ENCODE measurements around the gene PKIB. TPM values are rescaled to one million over a fixed set of nuclear protein-coding genes. Genes with fewer than 3 reads are reported as not detected.
"Not testable (repeated sequence)": the region's sequence is repeated elsewhere in the genome, so short reads cannot be mapped to it uniquely, and the experiment has no call there.

Gene PKIB
- polyA plus RNA-seq, 2 of the 4 experiments (the other 2 are of a cell fraction), result 0.37 to 1.5 TPM

- Histone ChIP-seq H3K4me1 (no peaks in the 10 kb centered on the region), H3K27ac (no peak overlapping the region), H3K9me3 (no peaks in the 10 kb centered on the region), H3K4me2 (no peak overlapping the region), H3K4me3 (no peak overlapping the region)
- ChIA-PET POLR2A (no interaction called here), CTCF (interaction anchor here (0.9 kb wide), 1 partner anchor 31 kb away, joined by 3 read pairs; the partner anchor contains the start of gene PKIB)
- no peak for ATAC-seq
- no peak for FAIRE-seq
- TF ChIP-seq FOXS1 (CRISPR knock-in tag; IDR thresholded peaks at IDR 0.05), result no peak
- 54% methylated on average over 3 of the region's 3 CpGs for WGBS (ENCODE audit: missing lambda C conversion rate)
- no peak for DNase-seq (ENCODE audit: low read depth in 1 of 2, low spot score in 1 of 2)
These were observed 31.6 kb downstream of the PKIB start for GRCh38 chr6:122641819-122642218.

- H3K9me3 ChIP-seq; POLR2A ChIA-PET; H3K4me2 ChIP-seq; H3K4me3 ChIP-seq; ATAC-seq; H3K27ac ChIP-seq; H3K4me1 ChIP-seq; DNase-seq (ENCODE audit: low read depth in 1 of 2, low spot score in 1 of 2): not testable (repeated sequence)
- CTCF ChIA-PET, result interaction anchor here (0.9 kb wide), 1 partner anchor 32 kb away, joined by 3 read pairs; the partner anchor contains the start of gene PKIB
- FAIRE-seq, result peak; percentile 59
- 100% methylated on average over 1 of the region's 1 CpG for WGBS (ENCODE audit: missing lambda C conversion rate)
These were observed 32.4 kb downstream of the PKIB start for GRCh38 chr6:122642604-122643003.

- DNase-seq (ENCODE audit: low read depth in 1 of 2, low spot score in 1 of 2) (no peak), FAIRE-seq (no peak), ATAC-seq (no peak)
- H3K27ac ChIP-seq, result no peak overlapping the region
- POLR2A ChIA-PET, result no interaction called here
- CTCF ChIA-PET, result no interaction called here
- no peak overlapping the region for H3K4me3 ChIP-seq
- H3K4me2 ChIP-seq, result no peak overlapping the region
- no peak for TF ChIP-seq EP300 (IDR thresholded peaks at IDR 0.05)
- TF ChIP-seq, protein P1, sequence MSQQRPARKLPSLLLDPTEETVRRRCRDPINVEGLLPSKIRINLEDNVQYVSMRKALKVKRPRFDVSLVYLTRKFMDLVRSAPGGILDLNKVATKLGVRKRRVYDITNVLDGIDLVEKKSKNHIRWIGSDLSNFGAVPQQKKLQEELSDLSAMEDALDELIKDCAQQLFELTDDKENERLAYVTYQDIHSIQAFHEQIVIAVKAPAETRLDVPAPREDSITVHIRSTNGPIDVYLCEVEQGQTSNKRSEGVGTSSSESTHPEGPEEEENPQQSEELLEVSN (IDR thresholded peaks at IDR 0.05; ENCODE audit: borderline replicate concordance, low read depth), result no peak
- H3K9me3 ChIP-seq, result no peaks in the 10 kb centered on the region
- WGBS (ENCODE audit: missing lambda C conversion rate), result 70% methylated on average over 4 of the region's 4 CpGs
- H3K4me1 ChIP-seq, result no peaks in the 10 kb centered on the region
These were observed 35.1 kb downstream of the PKIB start for GRCh38 chr6:122645256-122645655.

DNA sequence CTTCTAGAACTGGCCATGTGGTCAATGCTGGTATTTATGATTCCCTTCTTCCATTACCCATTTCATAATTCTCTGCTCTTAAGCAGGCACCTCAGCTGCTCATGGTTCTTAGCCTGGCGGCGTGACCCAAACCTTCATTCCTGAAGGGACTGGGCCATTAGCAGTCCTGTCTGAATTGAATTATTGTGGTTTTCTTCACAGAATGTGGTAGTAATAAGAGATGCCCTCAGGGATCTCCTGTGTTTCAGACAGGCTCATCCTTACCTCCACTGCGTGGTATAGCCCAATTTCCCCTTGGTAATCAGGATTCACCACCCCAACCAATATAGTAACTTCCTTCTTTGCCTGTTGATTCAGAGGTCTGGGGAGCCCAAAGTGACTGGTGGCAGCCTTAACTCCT, 37.6 kb downstream of the PKIB start:
- FAIRE-seq (no peak), ATAC-seq (no peak), DNase-seq (ENCODE audit: low read depth in 1 of 2, low spot score in 1 of 2) (no peak)
- WGBS (ENCODE audit: missing lambda C conversion rate), result 45% methylated on average over 3 of the region's 3 CpGs
- ChIA-PET POLR2A (no interaction called here), CTCF (no interaction called here)
- TF ChIP-seq, protein P1 (IDR thresholded peaks at IDR 0.05; ENCODE audit: borderline replicate concordance, low read depth), result no peak
- no peak for TF ChIP-seq CBX2 (IDR thresholded peaks at IDR 0.05; ENCODE audit: borderline replicate concordance, low read depth)
- no peak for TF ChIP-seq FOXS1 (CRISPR knock-in tag; IDR thresholded peaks at IDR 0.05)
- no peak for TF ChIP-seq EHF (CRISPR knock-in tag; IDR thresholded peaks at IDR 0.05)
- TF ChIP-seq ZNF302 (CRISPR knock-in tag; IDR thresholded peaks at IDR 0.05), result no peak
- TF ChIP-seq POLR2A (IDR thresholded peaks at IDR 0.05; ENCODE audit: low read length), result no peak
- no peak for TF ChIP-seq FOSL2 (IDR thresholded peaks at IDR 0.05)
- no peak for TF ChIP-seq FOSL2 (CRISPR knock-in tag; IDR thresholded peaks at IDR 0.05)
- no peak for TF ChIP-seq ELK1 (IDR thresholded peaks at IDR 0.05; ENCODE audit: low read depth, low read length)
- TF ChIP-seq, protein P2, sequence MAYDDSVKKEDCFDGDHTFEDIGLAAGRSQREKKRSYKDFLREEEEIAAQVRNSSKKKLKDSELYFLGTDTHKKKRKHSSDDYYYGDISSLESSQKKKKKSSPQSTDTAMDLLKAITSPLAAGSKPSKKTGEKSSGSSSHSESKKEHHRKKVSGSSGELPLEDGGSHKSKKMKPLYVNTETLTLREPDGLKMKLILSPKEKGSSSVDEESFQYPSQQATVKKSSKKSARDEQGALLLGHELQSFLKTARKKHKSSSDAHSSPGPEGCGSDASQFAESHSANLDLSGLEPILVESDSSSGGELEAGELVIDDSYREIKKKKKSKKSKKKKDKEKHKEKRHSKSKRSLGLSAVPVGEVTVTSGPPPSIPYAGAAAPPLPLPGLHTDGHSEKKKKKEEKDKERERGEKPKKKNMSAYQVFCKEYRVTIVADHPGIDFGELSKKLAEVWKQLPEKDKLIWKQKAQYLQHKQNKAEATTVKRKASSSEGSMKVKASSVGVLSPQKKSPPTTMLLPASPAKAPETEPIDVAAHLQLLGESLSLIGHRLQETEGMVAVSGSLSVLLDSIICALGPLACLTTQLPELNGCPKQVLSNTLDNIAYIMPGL (CRISPR knock-in tag; IDR thresholded peaks at IDR 0.05; ENCODE audit: borderline replicate concordance), result no peak
- TF ChIP-seq CBX8 (IDR thresholded peaks at IDR 0.05), result no peak
- no peak for TF ChIP-seq USF2 (IDR thresholded peaks at IDR 0.05)
- no peak for TF ChIP-seq TP53 (CRISPR knock-in tag; IDR thresholded peaks at IDR 0.05)
- TF ChIP-seq ZSCAN20 (CRISPR knock-in tag; IDR thresholded peaks at IDR 0.05), result no peak
- TF ChIP-seq NFE2L2 (conservative IDR thresholded peaks at IDR 0.05; ENCODE audit: low read length), result no peak
- TF ChIP-seq PBX3 (IDR thresholded peaks at IDR 0.05), result no peak
- no peak for TF ChIP-seq HDAC2 (IDR thresholded peaks at IDR 0.05)
- no peak for TF ChIP-seq FOSB (CRISPR knock-in tag; IDR thresholded peaks at IDR 0.05)
- no peak for TF ChIP-seq SREBF2 (IDR thresholded peaks at IDR 0.05)
- TF ChIP-seq RCOR1 (IDR thresholded peaks at IDR 0.05; ENCODE audit: low read depth, low read length), result no peak
- H3K4me3 ChIP-seq, result no peak overlapping the region
- H3K4me1 ChIP-seq, result peaks cover 9% of the 10 kb centered on the region
- no peak overlapping the region for H3K4me2 ChIP-seq
- no peak overlapping the region for H3K27ac ChIP-seq
- no peaks in the 10 kb centered on the region for H3K9me3 ChIP-seq

All from A549 (cell line).